ENCODE measurements around the gene GRIA1. TPM values are rescaled to one million over a fixed set of nuclear protein-coding genes. Genes with fewer than 3 reads are reported as not detected.
A peak's percentile ranks its signal among the peaks of the same experiment; 100 is the strongest.

Gene GRIA1
- polyA plus RNA-seq, 1 experiment = 6.7 TPM

DNA sequence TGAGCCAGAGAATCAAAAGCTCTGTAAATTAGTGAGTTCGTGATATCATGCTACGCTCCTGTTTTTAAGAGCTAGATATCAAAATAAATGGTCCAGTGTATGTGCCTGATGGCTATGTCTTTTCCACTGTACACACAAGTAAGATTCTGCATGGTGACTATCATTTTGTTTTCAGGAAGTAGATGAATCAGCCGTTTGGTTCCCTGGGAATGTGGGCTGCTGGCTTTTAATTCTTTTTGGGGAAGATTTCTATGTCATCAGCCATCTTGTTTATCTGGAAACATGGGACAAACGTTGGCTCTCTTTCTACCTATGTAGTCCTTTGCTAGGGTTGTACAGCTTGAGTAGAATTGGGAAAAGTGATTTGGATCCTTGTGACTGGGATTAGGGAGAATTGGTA lies 126.7 kb downstream of the GRIA1 start:
- no peaks in the 10 kb centered on the region for H3K27me3 ChIP-seq (ENCODE audit: control insufficient read depth, insufficient read depth, low read length)
- ChIA-PET POLR2A (no interaction called here), CTCF (interaction anchor here (1.6 kb wide), 1 partner anchor 348 kb away, joined by 4 read pairs; no protein-coding TSS in a partner anchor)
- no peaks in the 10 kb centered on the region for H3K36me3 ChIP-seq (ENCODE audit: control insufficient read depth, insufficient read depth, low read length)
- no peak for TF ChIP-seq CTCF (IDR thresholded peaks at IDR 0.05; ENCODE audit: insufficient read depth, low read depth, low read length)
- DNase-seq (ENCODE audit: low read depth) = peak; percentile 31
- H3K4me3 ChIP-seq (ENCODE audit: low read depth, low read length) = no peak overlapping the region

- ChIA-PET POLR2A (interaction anchor here (0.8 kb wide), 1 partner anchor 97 kb away, joined by 4 read pairs; no protein-coding TSS in a partner anchor), CTCF (no interaction called here)
- Histone ChIP-seq H3K4me3 (ENCODE audit: low read depth, low read length) (no peak overlapping the region), H3K36me3 (ENCODE audit: control insufficient read depth, insufficient read depth, low read length) (no peaks in the 10 kb centered on the region), H3K27me3 (ENCODE audit: control insufficient read depth, insufficient read depth, low read length) (no peaks in the 10 kb centered on the region)
- no peak for TF ChIP-seq CTCF (IDR thresholded peaks at IDR 0.05; ENCODE audit: insufficient read depth, low read depth, low read length)
- no peak for DNase-seq (ENCODE audit: low read depth)
Measured at GRCh38 chr5:153618307-153618706, 127.8 kb downstream of the GRIA1 start.

GRCh38 chr5:153618867-153619266 lies 128.4 kb downstream of the GRIA1 start:
- TF ChIP-seq CTCF (IDR thresholded peaks at IDR 0.05; ENCODE audit: insufficient read depth, low read depth, low read length) = no peak

GRCh38 chr5:153619771-153620170 lies 129.3 kb downstream of the GRIA1 start:
- H3K36me3 ChIP-seq (ENCODE audit: control insufficient read depth, insufficient read depth, low read length) = no peaks in the 10 kb centered on the region
- CTCF ChIA-PET = no interaction called here
- no peaks in the 10 kb centered on the region for H3K27me3 ChIP-seq (ENCODE audit: control insufficient read depth, insufficient read depth, low read length)
- DNase-seq (ENCODE audit: low read depth) = no peak
- TF ChIP-seq CTCF (IDR thresholded peaks at IDR 0.05; ENCODE audit: insufficient read depth, low read depth, low read length) = no peak
- POLR2A ChIA-PET = no interaction called here
- no peak overlapping the region for H3K4me3 ChIP-seq (ENCODE audit: low read depth, low read length)

More at GRCh38 chr5:153618867-153619266, 128.4 kb downstream of the GRIA1 start:
- Histone ChIP-seq H3K27me3 (ENCODE audit: control insufficient read depth, insufficient read depth, low read length) (no peaks in the 10 kb centered on the region), H3K36me3 (ENCODE audit: control insufficient read depth, insufficient read depth, low read length) (no peaks in the 10 kb centered on the region), H3K4me3 (ENCODE audit: low read depth, low read length) (no peak overlapping the region)
- ChIA-PET CTCF (no interaction called here), POLR2A (interaction anchor here (0.7 to 0.8 kb wide), 2 partner anchors 67 to 98 kb away, joined by 4 read pairs; no protein-coding TSS in a partner anchor)
- peak; percentile 42 for DNase-seq (ENCODE audit: low read depth)

GRCh38 chr5:153623124-153623523 lies 132.7 kb downstream of the GRIA1 start:
- no peaks in the 10 kb centered on the region for H3K36me3 ChIP-seq (ENCODE audit: control insufficient read depth, insufficient read depth, low read length)
- no peak overlapping the region for H3K4me3 ChIP-seq (ENCODE audit: low read depth, low read length)
- no peaks in the 10 kb centered on the region for H3K27me3 ChIP-seq (ENCODE audit: control insufficient read depth, insufficient read depth, low read length)
- no peak for DNase-seq (ENCODE audit: low read depth)
- ChIA-PET POLR2A (no interaction called here), CTCF (no interaction called here)
- no peak for TF ChIP-seq CTCF (IDR thresholded peaks at IDR 0.05; ENCODE audit: insufficient read depth, low read depth, low read length)

Measured in BJ (cell line).